WTC11 (cell line): ENCODE measurements around the gene GRAMD1A. TPM values are rescaled to one million over a fixed set of nuclear protein-coding genes. Genes with fewer than 3 reads are reported as not detected.

Experiments used
- ATAC-seq: fragments of 200-7000 bp; cut with Tn5 transposase; 2 replicates; pipeline ENCODE4 v1.10.0; 2021; ENCODE audit warnings: mild to moderate bottlenecking, moderate library complexity
- CTCF ChIA-PET: fragments of 300-600 bp; sonication (Branson Sonifier 250); formaldehyde crosslinking; loops from one replicate; lab custom pipeline; 2021; ENCODE audit warnings: antibody characterized with exemption; lab: Charles Lee
- POLR2A ChIA-PET: fragments of 350-600 bp; sonication (Branson Sonifier 250); formaldehyde crosslinking; loops from one replicate; lab custom pipeline; 2021; ENCODE audit warnings: antibody characterized with exemption; lab: Charles Lee
- DNase-seq: peaks from one replicate; pipeline ENCODE4 v3.0.0; 2021; ENCODE audit warnings: low spot score
- H3K27ac Mint-ChIP-seq: 2 replicates; pipeline ENCODE4 v1.8.0; 2021; ENCODE audit warnings: mixed read lengths
- H3K27me3 Mint-ChIP-seq: 2 replicates; pipeline ENCODE4 v1.8.0; 2021; ENCODE audit warnings: low read depth, mild to moderate bottlenecking, moderate library complexity, mixed read lengths
- H3K36me3 Mint-ChIP-seq: 2 replicates; pipeline ENCODE4 v1.8.0; 2021; ENCODE audit warnings: mixed read lengths
- H3K4me1 Mint-ChIP-seq: 2 replicates; pipeline ENCODE4 v1.8.0; 2022; ENCODE audit warnings: mixed read lengths
- H3K4me3 Mint-ChIP-seq: 2 replicates; pipeline ENCODE4 v1.8.0; 2021; ENCODE audit warnings: mild to moderate bottlenecking, moderate library complexity, mixed read lengths
- H3K9me3 Mint-ChIP-seq: 2 replicates; pipeline ENCODE4 v1.8.0; 2021; ENCODE audit warnings: mixed read lengths
- ATF1 ChIP-seq: sonication (generic); formaldehyde crosslinking; IDR thresholded peaks from 2 replicates; pipeline ENCODE4 v1.8.1; 2023; ENCODE audit warnings: mild to moderate bottlenecking, moderate library complexity, missing genetic modification reagents
- ETV6 ChIP-seq: sonication (generic); formaldehyde crosslinking; IDR thresholded peaks from 2 replicates; pipeline ENCODE4 v1.8.1; 2022; ENCODE audit warnings: mild to moderate bottlenecking, missing genetic modification reagents
- FOXP1 ChIP-seq: sonication (generic); formaldehyde crosslinking; IDR thresholded peaks from 2 replicates; pipeline ENCODE4 v1.8.0; 2022; ENCODE audit warnings: missing genetic modification reagents, mild to moderate bottlenecking, moderate library complexity, borderline replicate concordance
- GTF2I ChIP-seq: fragments of 250-450 bp; sonication (Bioruptor Pico); conservative IDR thresholded peaks from 2 replicates; pipeline ENCODE4 v1.4.0; 2021; ENCODE audit warnings: mild to moderate bottlenecking
- KAT7 ChIP-seq: sonication (generic); formaldehyde crosslinking; IDR thresholded peaks from 2 replicates; pipeline ENCODE4 v1.8.1; 2023; ENCODE audit warnings: missing genetic modification reagents, mild to moderate bottlenecking, borderline replicate concordance
- NFYB ChIP-seq: sonication (generic); formaldehyde crosslinking; conservative IDR thresholded peaks from 2 replicates; pipeline ENCODE4 v1.8.0; 2022; ENCODE audit warnings: low read depth, missing genetic modification reagents
- NR1H2 ChIP-seq: sonication (generic); formaldehyde crosslinking; IDR thresholded peaks from 2 replicates; pipeline ENCODE4 v1.9.0; 2021; ENCODE audit warnings: mild to moderate bottlenecking, moderate library complexity, missing genetic modification reagents
- NR3C1 ChIP-seq: sonication (generic); formaldehyde crosslinking; conservative IDR thresholded peaks from 2 replicates; pipeline ENCODE4 v1.8.1; 2023; ENCODE audit warnings: low read depth, mild to moderate bottlenecking, missing genetic modification reagents
- PRRX2 ChIP-seq: fragments of 250-450 bp; sonication (Bioruptor Pico); IDR thresholded peaks from 2 replicates; pipeline ENCODE4 v1.8.0; 2021; ENCODE audit warnings: mild to moderate bottlenecking
- SMAD3 ChIP-seq: sonication (generic); formaldehyde crosslinking; IDR thresholded peaks from 2 replicates; pipeline ENCODE4 v1.8.0; 2022; ENCODE audit warnings: missing genetic modification reagents, mild to moderate bottlenecking, borderline replicate concordance
- SMAD4 ChIP-seq: sonication (generic); formaldehyde crosslinking; IDR thresholded peaks from 2 replicates; pipeline ENCODE4 v1.8.0; 2022; ENCODE audit warnings: mild to moderate bottlenecking, missing genetic modification reagents
- SOX15 ChIP-seq: fragments of 250-450 bp; sonication (Bioruptor Pico); IDR thresholded peaks from 2 replicates; pipeline ENCODE4 v1.9.0; 2021; ENCODE audit warnings: mild to moderate bottlenecking
- ZBTB21 ChIP-seq: sonication (generic); formaldehyde crosslinking; IDR thresholded peaks from 2 replicates; pipeline ENCODE4 v1.8.1; 2023; ENCODE audit warnings: mild to moderate bottlenecking, missing genetic modification reagents, borderline replicate concordance
- ZNF121 ChIP-seq: sonication (generic); formaldehyde crosslinking; IDR thresholded peaks from 2 replicates; pipeline ENCODE4 v1.8.0; 2023; ENCODE audit warnings: missing genetic modification reagents
- ZNF219 ChIP-seq: sonication (generic); formaldehyde crosslinking; IDR thresholded peaks from 2 replicates; pipeline ENCODE4 v1.8.0; 2023; ENCODE audit warnings: missing genetic modification reagents, mild to moderate bottlenecking, borderline replicate concordance
- ZNF396 ChIP-seq: fragments of 250-450 bp; sonication (Bioruptor Pico); IDR thresholded peaks from 2 replicates; pipeline ENCODE4 v1.8.0; 2021; ENCODE audit warnings: mild to moderate bottlenecking, moderate library complexity, borderline replicate concordance
- total RNA-seq: library from RNA; stranded (reverse); gene quantifications from 3 replicates; pipeline ENCODE4 v1.2.3, GENCODE V29; 2021
- TF ChIP-seq, protein P1 (sequence below): fragments of 250-450 bp; sonication (Bioruptor Pico); conservative IDR thresholded peaks from 2 replicates; pipeline ENCODE4 v1.9.0; 2021; ENCODE audit warnings: mild to moderate bottlenecking
- TF ChIP-seq, protein P2 (sequence below): fragments of 250-450 bp; sonication (Bioruptor Pico); IDR thresholded peaks from 2 replicates; pipeline ENCODE4 v1.8.0; 2021; ENCODE audit warnings: mild to moderate bottlenecking
- TF ChIP-seq, protein P3 (sequence below): fragments of 250-450 bp; sonication (Bioruptor Pico); IDR thresholded peaks from 2 replicates; pipeline ENCODE4 v2.1.2; 2022; ENCODE audit warnings: mild to moderate bottlenecking, moderate library complexity
- TF ChIP-seq, protein P4 (sequence below): sonication (generic); formaldehyde crosslinking; IDR thresholded peaks from 2 replicates; pipeline ENCODE4 v1.8.0; 2023; ENCODE audit warnings: missing genetic modification reagents
- TF ChIP-seq, protein P5 (sequence below): fragments of 250-450 bp; sonication (Bioruptor Pico); IDR thresholded peaks from 2 replicates; pipeline ENCODE4 v1.9.0; 2021; ENCODE audit warnings: moderate library complexity, mild to moderate bottlenecking, inconsistent platforms, borderline replicate concordance
- TF ChIP-seq, protein P6 (sequence below): sonication (generic); formaldehyde crosslinking; IDR thresholded peaks from 2 replicates; pipeline ENCODE4 v1.8.1; 2023; ENCODE audit warnings: mild to moderate bottlenecking, missing genetic modification reagents
- TF ChIP-seq, protein P7 (sequence below): sonication (generic); formaldehyde crosslinking; conservative IDR thresholded peaks from 2 replicates; pipeline ENCODE4 v1.8.1; 2022; ENCODE audit warnings: mild to moderate bottlenecking, missing genetic modification reagents

The GRAMD1A gene
- total RNA-seq, 1 experiment from 2014 or later: 389 TPM

DNA sequence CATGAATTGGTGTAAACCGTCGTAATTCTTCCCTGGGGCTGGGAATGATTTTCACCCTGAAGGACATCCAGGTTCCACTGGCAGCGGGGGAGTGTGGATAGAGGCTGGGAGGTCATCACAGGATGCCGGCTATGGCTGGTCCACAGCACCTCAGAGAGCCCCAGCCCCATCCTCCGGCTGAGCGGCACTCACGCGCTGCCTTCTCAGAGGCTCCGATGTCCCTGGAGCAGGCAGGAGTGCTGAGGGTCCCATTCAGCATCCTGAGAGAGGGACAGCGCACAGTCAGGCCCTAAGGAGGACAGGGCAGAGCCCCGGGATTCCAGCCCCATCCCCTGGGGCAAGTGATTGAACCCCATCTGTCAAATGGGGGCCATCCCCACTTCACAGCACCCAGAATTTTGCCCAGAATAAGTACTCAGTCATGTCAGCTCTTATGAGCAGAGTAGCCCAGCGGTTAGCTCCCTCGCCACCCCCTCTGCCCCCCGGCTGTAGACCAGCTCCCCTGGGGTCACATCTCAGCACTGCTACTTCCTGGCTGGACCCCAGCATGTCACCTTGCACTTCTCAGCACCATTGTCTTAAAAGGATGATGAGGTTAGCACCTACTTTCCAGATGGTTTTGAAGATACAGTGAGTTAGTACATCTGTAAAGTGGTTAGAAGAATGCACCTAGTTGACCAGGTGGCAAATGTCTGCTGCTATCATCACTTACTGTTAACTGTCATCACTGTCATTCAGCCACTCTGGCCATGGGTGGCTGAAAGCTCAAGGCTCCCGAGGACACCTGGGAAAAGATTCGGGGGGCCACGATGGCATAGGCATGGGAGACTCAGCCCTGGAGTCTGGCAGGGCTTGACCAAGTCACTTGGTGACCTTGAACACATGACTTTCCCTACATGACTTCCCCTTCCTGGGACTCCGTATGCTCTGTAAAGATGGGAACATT lies 11.9 kb downstream of the GRAMD1A start (continued):
- TF ChIP-seq ZNF396 (CRISPR knock-in tag): no peak
- TF ChIP-seq, protein P1, sequence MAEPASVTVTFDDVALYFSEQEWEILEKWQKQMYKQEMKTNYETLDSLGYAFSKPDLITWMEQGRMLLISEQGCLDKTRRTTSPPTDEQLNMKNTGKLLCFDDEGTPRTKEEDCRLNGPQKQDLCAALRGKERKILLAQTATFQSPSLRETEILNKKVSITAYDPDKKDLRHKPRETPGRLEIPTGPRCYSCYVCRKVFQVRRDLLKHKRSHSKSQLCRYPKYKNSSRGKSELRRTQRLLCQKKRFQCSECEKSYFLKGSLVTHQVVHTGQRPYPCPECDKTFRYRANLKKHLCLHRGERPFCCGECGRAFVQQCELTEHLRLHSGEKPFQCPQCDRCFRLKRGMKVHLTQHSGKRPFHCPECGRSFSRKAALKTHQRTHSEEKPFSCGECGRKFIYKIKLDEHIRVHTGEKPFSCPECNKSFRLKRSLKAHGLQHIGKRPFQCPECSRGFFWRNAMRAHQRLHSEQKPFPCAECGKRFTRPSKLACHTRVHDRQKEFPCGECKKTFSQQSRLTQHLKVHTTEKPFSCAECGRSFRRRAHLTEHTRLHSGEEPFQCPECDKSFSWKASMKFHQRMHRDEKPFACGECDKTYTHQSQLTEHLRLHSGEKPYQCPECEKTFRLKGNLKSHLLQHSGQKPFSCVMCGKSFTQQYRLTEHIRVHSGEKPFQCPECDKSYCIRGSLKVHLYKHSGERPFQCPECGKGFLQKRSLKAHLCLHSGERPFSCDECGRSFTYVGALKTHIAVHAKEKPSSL (CRISPR knock-in tag): no peak
- no peak for TF ChIP-seq NR1H2 (CRISPR knock-in tag)
- no peak for TF ChIP-seq KAT7 (CRISPR knock-in tag)
- TF ChIP-seq, protein P2, sequence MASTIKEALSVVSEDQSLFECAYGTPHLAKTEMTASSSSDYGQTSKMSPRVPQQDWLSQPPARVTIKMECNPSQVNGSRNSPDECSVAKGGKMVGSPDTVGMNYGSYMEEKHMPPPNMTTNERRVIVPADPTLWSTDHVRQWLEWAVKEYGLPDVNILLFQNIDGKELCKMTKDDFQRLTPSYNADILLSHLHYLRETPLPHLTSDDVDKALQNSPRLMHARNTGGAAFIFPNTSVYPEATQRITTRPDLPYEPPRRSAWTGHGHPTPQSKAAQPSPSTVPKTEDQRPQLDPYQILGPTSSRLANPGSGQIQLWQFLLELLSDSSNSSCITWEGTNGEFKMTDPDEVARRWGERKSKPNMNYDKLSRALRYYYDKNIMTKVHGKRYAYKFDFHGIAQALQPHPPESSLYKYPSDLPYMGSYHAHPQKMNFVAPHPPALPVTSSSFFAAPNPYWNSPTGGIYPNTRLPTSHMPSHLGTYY (CRISPR knock-in tag): no peak
- TF ChIP-seq ZBTB21 (CRISPR knock-in tag): no peak
- TF ChIP-seq, protein P3, sequence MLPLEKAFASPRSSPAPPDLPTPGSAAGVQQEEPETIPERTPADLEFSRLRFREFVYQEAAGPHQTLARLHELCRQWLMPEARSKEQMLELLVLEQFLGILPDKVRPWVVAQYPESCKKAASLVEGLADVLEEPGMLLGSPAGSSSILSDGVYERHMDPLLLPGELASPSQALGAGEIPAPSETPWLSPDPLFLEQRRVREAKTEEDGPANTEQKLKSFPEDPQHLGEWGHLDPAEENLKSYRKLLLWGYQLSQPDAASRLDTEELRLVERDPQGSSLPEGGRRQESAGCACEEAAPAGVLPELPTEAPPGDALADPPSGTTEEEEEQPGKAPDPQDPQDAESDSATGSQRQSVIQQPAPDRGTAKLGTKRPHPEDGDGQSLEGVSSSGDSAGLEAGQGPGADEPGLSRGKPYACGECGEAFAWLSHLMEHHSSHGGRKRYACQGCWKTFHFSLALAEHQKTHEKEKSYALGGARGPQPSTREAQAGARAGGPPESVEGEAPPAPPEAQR: no peak
- no peak for TF ChIP-seq NFYB (CRISPR knock-in tag)
- TF ChIP-seq NR3C1 (CRISPR knock-in tag): no peak
- TF ChIP-seq, all 79 proteins: peak for 0

DNA sequence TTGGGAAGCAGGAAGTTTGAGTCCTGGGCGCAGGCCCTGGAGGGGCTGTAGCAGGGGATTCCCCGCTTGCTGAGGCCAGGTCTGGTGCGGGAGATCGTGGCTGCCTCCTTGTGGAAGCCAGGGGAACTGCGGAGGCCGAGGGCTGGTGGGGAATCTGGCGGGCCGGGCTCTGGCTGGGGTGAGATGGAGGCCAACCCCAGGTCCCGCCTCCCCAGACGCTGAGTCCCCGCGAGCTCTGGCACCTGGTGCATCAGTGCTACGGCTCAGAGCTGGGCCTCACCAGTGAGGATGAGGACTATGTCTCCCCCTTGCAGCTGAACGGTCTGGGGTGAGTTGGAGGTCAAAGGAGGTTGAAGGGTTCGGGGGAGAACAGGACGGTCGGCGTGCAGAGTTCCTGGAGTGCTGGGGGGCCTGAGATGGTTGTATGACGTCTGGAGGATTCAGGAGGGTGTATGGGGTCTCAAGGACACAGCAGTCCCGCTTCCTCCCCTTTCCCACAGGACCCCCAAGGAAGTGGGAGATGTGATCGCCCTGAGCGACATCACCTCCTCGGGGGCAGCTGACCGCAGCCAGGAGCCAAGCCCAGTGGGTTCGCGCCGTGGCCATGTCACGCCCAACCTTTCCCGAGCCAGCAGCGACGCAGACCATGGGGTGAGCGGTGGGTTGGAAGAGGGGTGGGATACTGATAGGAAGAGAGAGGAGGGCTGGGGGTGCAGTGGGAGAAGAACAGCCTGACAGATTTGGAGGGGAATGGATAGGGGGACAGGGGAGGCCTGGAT lies 13.1 kb downstream of the GRAMD1A start:
- Mint-ChIP-seq H3K36me3 (peaks cover 76% of the 10 kb centered on the region), H3K4me1 (peaks cover 11% of the 10 kb centered on the region; the same call in 1 of the 2 replicates), H3K27ac (peak overlapping the region; percentile 87; the same call in 1 of the 2 replicates), H3K27me3 (no peaks in the 10 kb centered on the region), H3K9me3 (no peaks in the 10 kb centered on the region), H3K4me3 (no peak overlapping the region)
- ChIA-PET CTCF (interaction anchor here (0.5 to 3.4 kb wide), 13 partner anchors 10 to 175 kb away, joined by 3 to 25 read pairs (median 4); partner anchors contain the start of genes GRAMD1A and ZNF30), POLR2A (interaction anchor here (1.7 kb wide), 1 partner anchor 10 kb away, joined by 4 read pairs; no protein-coding TSS in a partner anchor)
- DNase-seq (peak; percentile 89), ATAC-seq (peak; percentile 81)
- TF ChIP-seq ZNF121 (CRISPR knock-in tag): 0 out of 2 replicates have a peak, but pooled peaks have one; percentile 36
- TF ChIP-seq ZNF219 (CRISPR knock-in tag): no peak
- TF ChIP-seq SOX15 (CRISPR knock-in tag): no peak
- peak; percentile 30; the same call in 1 of the 2 replicates for TF ChIP-seq ETV6 (CRISPR knock-in tag)
- TF ChIP-seq, protein P4, sequence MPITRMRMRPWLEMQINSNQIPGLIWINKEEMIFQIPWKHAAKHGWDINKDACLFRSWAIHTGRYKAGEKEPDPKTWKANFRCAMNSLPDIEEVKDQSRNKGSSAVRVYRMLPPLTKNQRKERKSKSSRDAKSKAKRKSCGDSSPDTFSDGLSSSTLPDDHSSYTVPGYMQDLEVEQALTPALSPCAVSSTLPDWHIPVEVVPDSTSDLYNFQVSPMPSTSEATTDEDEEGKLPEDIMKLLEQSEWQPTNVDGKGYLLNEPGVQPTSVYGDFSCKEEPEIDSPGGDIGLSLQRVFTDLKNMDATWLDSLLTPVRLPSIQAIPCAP (CRISPR knock-in tag): peak; percentile 21; the same call in 1 of the 2 replicates
- no peak for TF ChIP-seq GTF2I (CRISPR knock-in tag)
- TF ChIP-seq, protein P2 (CRISPR knock-in tag): no peak
- TF ChIP-seq PRRX2 (CRISPR knock-in tag): peak; percentile 57; the same call in 1 of the 2 replicates
- TF ChIP-seq, protein P5, sequence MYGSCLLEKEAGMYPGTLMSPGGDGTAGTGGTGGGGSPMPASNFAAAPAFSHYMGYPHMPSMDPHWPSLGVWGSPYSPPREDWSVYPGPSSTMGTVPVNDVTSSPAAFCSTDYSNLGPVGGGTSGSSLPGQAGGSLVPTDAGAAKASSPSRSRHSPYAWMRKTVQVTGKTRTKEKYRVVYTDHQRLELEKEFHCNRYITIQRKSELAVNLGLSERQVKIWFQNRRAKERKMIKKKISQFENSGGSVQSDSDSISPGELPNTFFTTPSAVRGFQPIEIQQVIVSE: no peak
- no peak for TF ChIP-seq ATF1 (CRISPR knock-in tag)
- TF ChIP-seq, protein P6, sequence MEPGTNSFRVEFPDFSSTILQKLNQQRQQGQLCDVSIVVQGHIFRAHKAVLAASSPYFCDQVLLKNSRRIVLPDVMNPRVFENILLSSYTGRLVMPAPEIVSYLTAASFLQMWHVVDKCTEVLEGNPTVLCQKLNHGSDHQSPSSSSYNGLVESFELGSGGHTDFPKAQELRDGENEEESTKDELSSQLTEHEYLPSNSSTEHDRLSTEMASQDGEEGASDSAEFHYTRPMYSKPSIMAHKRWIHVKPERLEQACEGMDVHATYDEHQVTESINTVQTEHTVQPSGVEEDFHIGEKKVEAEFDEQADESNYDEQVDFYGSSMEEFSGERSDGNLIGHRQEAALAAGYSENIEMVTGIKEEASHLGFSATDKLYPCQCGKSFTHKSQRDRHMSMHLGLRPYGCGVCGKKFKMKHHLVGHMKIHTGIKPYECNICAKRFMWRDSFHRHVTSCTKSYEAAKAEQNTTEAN (CRISPR knock-in tag): no peak
- no peak for TF ChIP-seq SMAD4 (CRISPR knock-in tag)
- TF ChIP-seq KAT7 (CRISPR knock-in tag): no peak
- TF ChIP-seq, protein P7, sequence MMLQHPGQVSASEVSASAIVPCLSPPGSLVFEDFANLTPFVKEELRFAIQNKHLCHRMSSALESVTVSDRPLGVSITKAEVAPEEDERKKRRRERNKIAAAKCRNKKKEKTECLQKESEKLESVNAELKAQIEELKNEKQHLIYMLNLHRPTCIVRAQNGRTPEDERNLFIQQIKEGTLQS (CRISPR knock-in tag): no peak
- no peak for TF ChIP-seq SMAD3
- TF ChIP-seq FOXP1: 0 out of 2 replicates have a peak, but pooled peaks have one; percentile 18
